DND-41 (cell line): ENCODE measurements around the gene PRIMA1.

Source experiments
- ATAC-seq: fragments of 200-7000 bp; cut with Tn5 transposase; 3 replicates; pipeline ENCODE4 v1.9.1; 2021; ENCODE audit warnings: low read depth; ENCODE audit not compliant: insufficient read depth
- DNase-seq: peaks from one replicate; pipeline ENCODE4 v3.0.0-alpha.2; 2020
- H2AFZ ChIP-seq: 2 replicates; pipeline ENCODE4 v1.6.0; 2012; ENCODE audit warnings: low read depth, low read length
- H3K27ac ChIP-seq: 2 replicates; pipeline ENCODE4 v1.5.1; 2012; ENCODE audit warnings: low read length, inconsistent platforms
- H3K27me3 ChIP-seq: fragments of 200-600 bp; sonication (generic); 2 replicates; pipeline ENCODE4 v1.6.0; 2012; ENCODE audit warnings: low read length, mild to moderate bottlenecking, inconsistent platforms; ENCODE audit not compliant: insufficient read depth, poor library complexity
- H3K36me3 ChIP-seq: 2 replicates; pipeline ENCODE4 v1.5.1; 2012; ENCODE audit warnings: low read length, inconsistent platforms; ENCODE audit not compliant: insufficient read depth
- H3K4me1 ChIP-seq: 2 replicates; pipeline ENCODE4 v1.5.1; 2012; ENCODE audit warnings: mild to moderate bottlenecking, low read length; ENCODE audit not compliant: insufficient read depth
- H3K4me2 ChIP-seq: 2 replicates; pipeline ENCODE4 v1.6.0; 2012; ENCODE audit warnings: mild to moderate bottlenecking, moderate library complexity, low read length, inconsistent platforms; ENCODE audit not compliant: insufficient read depth
- H3K4me3 ChIP-seq, 2 experiments: fragments of 200-600 bp in 1 of 2; shearing (Covaris generic) in 1 of 2; 2 replicates each; pipeline ENCODE4 v1.5.1; 2012 to 2016; ENCODE audit warnings: inconsistent platforms in 2 of 2, low read length in 2 of 2, mild to moderate bottlenecking in 2 of 2, low read depth in 1 of 2, moderate library complexity in 1 of 2
- H3K79me2 ChIP-seq: 2 replicates; pipeline ENCODE4 v1.6.0; 2012; ENCODE audit warnings: low read length, inconsistent platforms; ENCODE audit not compliant: insufficient read depth
- H3K9ac ChIP-seq: 2 replicates; pipeline ENCODE4 v1.6.0; 2012; ENCODE audit warnings: low read depth, mild to moderate bottlenecking, inconsistent platforms, low read length, moderate library complexity
- H3K9me3 ChIP-seq: 2 replicates; pipeline ENCODE4 v1.5.1; 2012; ENCODE audit warnings: low read length, moderate library complexity, mild to moderate bottlenecking, inconsistent platforms; ENCODE audit not compliant: insufficient read depth, severe bottlenecking
- H4K20me1 ChIP-seq: 2 replicates; pipeline ENCODE4 v1.6.0; 2012; ENCODE audit warnings: low read length; ENCODE audit not compliant: insufficient read depth
- EZH2 ChIP-seq: IDR thresholded peaks from 3 replicates; pipeline ENCODE4 v1.6.1; 2012; ENCODE audit warnings: borderline replicate concordance, low read depth, mild to moderate bottlenecking, moderate library complexity, low read length, inconsistent platforms; ENCODE audit not compliant: severe bottlenecking
- TF ChIP-seq, protein P1 (sequence below): IDR thresholded peaks from 2 replicates; pipeline ENCODE4 v1.5.1; 2012; ENCODE audit warnings: borderline replicate concordance, low read length, moderate library complexity, mild to moderate bottlenecking; ENCODE audit not compliant: poor library complexity, severe bottlenecking; ENCODE audit errors: extremely low read depth

PRIMA1 gene

DNA sequence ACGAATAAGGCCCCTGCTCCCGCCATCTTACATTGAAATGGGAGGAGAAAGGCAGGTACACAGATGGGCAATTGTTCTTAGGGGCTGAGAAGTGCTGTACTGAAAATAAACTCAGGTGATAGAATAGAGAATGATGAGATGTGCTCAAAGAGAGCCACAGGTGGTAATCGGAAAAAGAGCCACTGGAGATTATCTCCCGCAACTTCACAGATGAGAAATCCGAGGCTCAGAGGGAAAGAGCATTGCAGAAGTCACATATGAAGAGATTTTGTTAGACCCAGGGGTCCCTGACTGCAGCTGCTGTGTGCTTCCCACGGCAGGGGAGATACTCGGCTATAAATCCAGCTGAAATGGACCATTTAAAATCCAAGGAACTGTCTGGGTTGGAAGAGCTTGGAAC is 73.7 kb downstream of the PRIMA1 start:
- H3K9me3 ChIP-seq: no peaks in the 10 kb centered on the region
- no peaks in the 10 kb centered on the region for H3K36me3 ChIP-seq
- H3K27me3 ChIP-seq: peaks cover 5% of the 10 kb centered on the region
- no peak for TF ChIP-seq EZH2
- TF ChIP-seq, protein P1, sequence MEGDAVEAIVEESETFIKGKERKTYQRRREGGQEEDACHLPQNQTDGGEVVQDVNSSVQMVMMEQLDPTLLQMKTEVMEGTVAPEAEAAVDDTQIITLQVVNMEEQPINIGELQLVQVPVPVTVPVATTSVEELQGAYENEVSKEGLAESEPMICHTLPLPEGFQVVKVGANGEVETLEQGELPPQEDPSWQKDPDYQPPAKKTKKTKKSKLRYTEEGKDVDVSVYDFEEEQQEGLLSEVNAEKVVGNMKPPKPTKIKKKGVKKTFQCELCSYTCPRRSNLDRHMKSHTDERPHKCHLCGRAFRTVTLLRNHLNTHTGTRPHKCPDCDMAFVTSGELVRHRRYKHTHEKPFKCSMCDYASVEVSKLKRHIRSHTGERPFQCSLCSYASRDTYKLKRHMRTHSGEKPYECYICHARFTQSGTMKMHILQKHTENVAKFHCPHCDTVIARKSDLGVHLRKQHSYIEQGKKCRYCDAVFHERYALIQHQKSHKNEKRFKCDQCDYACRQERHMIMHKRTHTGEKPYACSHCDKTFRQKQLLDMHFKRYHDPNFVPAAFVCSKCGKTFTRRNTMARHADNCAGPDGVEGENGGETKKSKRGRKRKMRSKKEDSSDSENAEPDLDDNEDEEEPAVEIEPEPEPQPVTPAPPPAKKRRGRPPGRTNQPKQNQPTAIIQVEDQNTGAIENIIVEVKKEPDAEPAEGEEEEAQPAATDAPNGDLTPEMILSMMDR: no peak
- ATAC-seq: no peak
- no peaks in the 10 kb centered on the region for H4K20me1 ChIP-seq
- no peak overlapping the region for H3K4me2 ChIP-seq
- no peak overlapping the region for H3K9ac ChIP-seq
- no peak for DNase-seq
- no peak overlapping the region for H2AFZ ChIP-seq
- no peak overlapping the region for H3K27ac ChIP-seq
- H3K79me2 ChIP-seq: no peaks in the 10 kb centered on the region
- H3K4me1 ChIP-seq: no peaks in the 10 kb centered on the region
- no peak overlapping the region for H3K4me3 ChIP-seq

GRCh38 chr14:93713726-93714405 is 74.4 kb downstream of the PRIMA1 start:
- no peaks in the 10 kb centered on the region for H3K4me1 ChIP-seq
- H2AFZ ChIP-seq: no peak overlapping the region
- ATAC-seq (no peak), DNase-seq (no peak)
- TF ChIP-seq EZH2: no peak
- TF ChIP-seq, protein P1: no peak
- no peak overlapping the region for H3K4me2 ChIP-seq
- H3K79me2 ChIP-seq: no peaks in the 10 kb centered on the region
- H3K36me3 ChIP-seq: no peaks in the 10 kb centered on the region
- H4K20me1 ChIP-seq: no peaks in the 10 kb centered on the region
- no peak overlapping the region for H3K27ac ChIP-seq
- H3K4me3 ChIP-seq: no peak overlapping the region
- no peaks in the 10 kb centered on the region for H3K9me3 ChIP-seq
- no peak overlapping the region for H3K9ac ChIP-seq
- peaks cover 5% of the 10 kb centered on the region for H3K27me3 ChIP-seq

- H3K9ac ChIP-seq: no peak overlapping the region
- peaks cover 11% of the 10 kb centered on the region for H3K27me3 ChIP-seq
- no peak overlapping the region for H2AFZ ChIP-seq
- ATAC-seq (no peak), DNase-seq (no peak)
- no peaks in the 10 kb centered on the region for H3K79me2 ChIP-seq
- no peak overlapping the region for H3K4me2 ChIP-seq
- H3K9me3 ChIP-seq: no peaks in the 10 kb centered on the region
- H3K4me3 ChIP-seq: no peak overlapping the region
- H3K4me1 ChIP-seq: no peaks in the 10 kb centered on the region
- no peaks in the 10 kb centered on the region for H4K20me1 ChIP-seq
- no peak overlapping the region for H3K27ac ChIP-seq
- no peak for TF ChIP-seq EZH2
- TF ChIP-seq, protein P1: no peak
- no peaks in the 10 kb centered on the region for H3K36me3 ChIP-seq
Observed at GRCh38 chr14:93712838-93713724, 75.2 kb downstream of the PRIMA1 start.
